GM12873 (cell line): ENCODE results near the gene DNAL1.

Source experiments
- TF ChIP-seq, protein P1 (sequence below): IDR thresholded peaks from 2 replicates; pipeline ENCODE4 v1.5.1; 2012; ENCODE audit warnings: low read depth, mild to moderate bottlenecking, moderate library complexity, low read length, control low read depth; ENCODE audit not compliant: insufficient read depth; ENCODE audit errors: missing control alignments

Gene DNAL1

DNA sequence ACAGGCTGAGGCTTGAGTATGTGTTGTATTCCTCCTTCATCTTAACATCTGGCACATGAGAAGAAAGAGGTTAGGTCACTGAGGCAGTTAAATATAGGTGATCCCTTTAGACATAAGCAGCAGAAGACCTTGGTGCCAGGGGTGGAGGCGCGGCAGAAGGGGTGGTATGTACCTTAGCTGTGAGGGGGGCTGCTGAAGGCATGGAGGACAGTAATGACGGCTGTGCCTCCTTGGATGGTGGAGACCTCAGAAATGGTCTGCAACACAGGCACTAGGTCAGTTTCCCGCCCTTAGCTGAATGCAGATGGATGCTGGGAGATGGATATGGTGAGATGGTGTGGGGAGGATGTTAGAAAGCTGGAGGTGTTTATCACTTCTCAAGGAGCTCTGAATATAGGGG lies 70.9 kb downstream of the DNAL1 start:
- TF ChIP-seq, protein P1, sequence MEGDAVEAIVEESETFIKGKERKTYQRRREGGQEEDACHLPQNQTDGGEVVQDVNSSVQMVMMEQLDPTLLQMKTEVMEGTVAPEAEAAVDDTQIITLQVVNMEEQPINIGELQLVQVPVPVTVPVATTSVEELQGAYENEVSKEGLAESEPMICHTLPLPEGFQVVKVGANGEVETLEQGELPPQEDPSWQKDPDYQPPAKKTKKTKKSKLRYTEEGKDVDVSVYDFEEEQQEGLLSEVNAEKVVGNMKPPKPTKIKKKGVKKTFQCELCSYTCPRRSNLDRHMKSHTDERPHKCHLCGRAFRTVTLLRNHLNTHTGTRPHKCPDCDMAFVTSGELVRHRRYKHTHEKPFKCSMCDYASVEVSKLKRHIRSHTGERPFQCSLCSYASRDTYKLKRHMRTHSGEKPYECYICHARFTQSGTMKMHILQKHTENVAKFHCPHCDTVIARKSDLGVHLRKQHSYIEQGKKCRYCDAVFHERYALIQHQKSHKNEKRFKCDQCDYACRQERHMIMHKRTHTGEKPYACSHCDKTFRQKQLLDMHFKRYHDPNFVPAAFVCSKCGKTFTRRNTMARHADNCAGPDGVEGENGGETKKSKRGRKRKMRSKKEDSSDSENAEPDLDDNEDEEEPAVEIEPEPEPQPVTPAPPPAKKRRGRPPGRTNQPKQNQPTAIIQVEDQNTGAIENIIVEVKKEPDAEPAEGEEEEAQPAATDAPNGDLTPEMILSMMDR = no peak

DNA sequence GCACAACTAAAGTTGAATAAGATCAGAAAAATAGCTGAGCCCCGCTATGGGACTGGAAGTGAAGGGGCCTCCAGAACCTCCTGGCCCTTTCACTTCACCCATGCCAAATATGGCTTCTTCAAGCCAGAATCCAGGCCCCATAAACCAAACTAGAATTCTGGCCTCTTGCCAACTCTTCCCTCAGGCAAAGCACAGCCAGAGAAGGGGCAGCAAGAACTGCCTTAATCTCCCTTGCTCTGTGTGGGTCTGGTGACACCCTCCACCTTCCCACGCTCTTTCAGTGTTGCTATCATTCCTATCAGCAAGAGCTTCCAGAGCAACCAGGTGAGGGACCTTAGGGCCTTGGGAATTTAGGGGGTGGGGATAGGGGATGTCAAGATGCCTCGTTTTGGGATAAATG lies 72.5 kb downstream of the DNAL1 start:
- TF ChIP-seq, protein P1 = no peak

DNA sequence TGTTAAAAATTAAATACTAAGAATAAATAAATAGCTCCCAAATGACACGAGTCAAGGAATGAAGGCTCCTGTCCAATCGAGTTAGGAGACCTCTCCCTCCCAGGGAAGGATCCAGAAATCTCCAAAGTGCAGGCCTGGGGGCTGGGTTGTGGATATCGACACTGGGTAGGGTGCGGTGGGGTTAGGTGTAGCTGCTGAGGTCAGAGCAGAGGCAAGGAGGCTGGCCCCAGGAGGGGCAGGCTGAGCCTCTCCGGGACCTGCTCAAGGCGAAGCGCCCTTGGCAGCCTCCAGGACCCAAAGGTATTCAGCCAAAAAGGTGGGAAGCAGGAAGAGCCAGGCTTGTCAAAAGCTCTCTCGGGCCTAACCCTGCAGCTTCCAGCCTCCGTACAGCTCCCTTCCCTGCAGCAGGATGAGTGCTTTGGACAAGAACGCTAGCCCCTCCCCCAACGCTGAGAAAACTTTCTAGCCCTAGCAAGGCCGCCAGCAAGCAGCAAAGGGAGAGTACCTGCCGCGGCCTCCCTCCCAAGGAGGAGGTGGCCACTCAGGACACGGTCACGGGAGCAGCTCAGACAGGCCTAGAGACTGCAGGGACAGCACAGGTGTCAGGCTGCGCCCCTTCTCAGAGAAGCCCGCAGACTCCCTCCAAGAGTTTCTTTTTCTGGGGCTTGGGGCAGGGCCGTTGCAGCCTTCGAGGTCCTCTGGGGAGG lies 73.1 kb downstream of the DNAL1 start:
- TF ChIP-seq, protein P1 = no peak

DNA sequence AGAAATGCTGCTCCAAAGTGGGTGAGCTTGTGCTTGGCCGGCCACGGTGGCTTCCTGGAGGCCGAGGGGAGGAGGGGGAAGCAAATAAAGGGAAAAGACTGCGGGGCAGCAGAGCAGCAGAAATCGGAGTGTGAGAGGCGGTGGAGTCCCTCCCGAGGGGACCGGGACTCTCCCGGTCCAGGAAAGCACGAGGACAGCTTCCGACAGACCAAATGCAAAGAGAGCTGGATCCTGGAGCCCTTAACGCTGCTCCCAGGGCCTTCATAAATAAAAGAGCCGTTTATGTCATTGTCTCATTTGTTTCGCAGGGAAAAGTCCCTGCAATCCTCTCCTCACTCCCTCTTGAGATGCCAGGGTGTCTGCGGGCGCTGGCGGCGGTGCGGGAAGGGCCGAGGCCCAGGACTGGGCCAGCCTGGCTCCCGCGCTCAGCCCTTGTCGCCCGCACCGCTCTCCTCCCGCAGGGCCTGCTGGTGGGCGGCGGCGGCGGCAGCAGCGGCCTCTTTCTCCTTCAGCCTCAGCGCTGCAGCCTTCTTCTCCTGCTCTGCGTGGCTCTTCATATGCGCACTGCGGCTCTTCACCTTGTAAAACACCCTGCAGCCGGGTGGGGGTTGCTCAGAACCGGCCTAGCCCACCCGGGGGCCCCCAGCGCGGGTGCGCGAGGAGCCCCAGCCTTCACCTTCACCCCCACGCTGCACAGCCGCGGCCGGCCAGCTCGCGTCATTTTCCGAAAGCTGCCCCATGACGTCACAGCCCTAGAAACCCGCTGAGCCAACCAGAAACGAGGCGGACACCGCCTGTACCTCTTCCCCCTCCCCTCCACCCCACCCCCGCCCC lies 73.8 kb downstream of the DNAL1 start:
- TF ChIP-seq, protein P1 = no peak

DNA sequence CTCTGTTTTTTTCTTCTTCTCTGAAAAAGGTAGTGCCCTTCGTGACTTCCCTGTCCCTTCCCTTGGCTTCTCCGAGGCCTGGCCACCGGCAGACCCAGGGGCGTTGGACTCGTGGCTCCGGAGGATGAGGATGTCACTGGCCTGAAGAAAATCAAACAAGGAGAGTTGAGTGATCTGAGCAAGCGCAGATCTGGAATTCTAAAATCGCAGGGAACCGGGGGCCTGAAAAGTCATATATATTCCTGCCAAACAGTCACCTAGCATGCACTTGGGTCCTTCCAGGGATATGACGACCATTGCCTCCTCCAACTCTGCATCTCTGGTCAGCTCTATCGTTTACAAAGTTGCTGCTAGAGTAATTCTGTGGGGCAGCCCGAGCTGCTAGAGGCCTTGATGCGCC lies 74.6 kb downstream of the DNAL1 start:
- TF ChIP-seq, protein P1 = no peak

DNA sequence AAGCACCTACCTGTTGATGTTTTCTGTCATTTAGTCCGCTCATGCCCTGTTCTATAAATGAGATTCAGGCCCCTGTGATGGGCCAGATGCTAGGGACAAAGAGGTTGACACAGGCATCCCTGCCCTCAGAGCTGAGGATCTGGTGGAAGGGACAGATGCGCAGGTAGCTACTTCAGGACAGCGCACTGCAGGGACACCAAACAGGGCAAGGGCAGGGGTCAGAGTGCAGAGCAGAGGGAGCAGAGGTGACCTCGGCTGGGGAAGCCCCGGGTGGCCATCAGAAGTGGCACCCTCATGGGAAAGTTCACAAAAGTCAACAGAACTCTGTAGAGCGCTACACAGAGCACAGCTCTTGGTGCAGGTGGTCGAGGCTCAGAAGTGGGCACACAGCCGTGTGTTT lies 75.0 kb downstream of the DNAL1 start:
- TF ChIP-seq, protein P1 = no peak

DNA sequence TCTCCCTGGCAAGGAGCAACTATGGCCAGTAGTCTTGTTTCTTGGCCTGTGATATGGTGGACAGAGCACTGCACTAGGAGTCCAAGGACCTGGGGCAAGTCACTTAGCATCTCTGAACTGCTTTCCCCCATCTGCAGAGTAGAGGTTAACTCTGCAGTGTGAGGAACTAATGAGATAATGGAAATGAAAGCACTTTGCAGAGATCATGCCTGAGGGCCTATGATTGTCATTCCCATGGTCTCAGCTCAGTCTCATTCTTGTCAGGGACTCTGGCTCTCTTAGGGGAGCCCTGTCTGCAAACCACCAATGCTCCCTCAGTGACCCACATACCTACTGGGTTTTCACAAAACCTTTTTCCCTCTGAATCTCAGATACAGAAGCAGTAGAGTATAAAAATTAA lies 75.8 kb downstream of the DNAL1 start:
- TF ChIP-seq, protein P1 = no peak
